Tibial nerve (tissue), 4 donors: ENCODE data around the gene ST3GAL4.

ENCODE experiments used
- CTCF ChIP-seq, 5 experiments: fragments of 200-600 bp in 3 of 5; fragments of 450-650 bp in 2 of 5; sonication (generic) in 3 of 5; IDR thresholded peaks; one replicate each; pipeline ENCODE4 v1.5.1; 2016 to 2019; ENCODE audit warnings: antibody characterized with exemption in 5 of 5, mild to moderate bottlenecking in 3 of 5, moderate library complexity in 2 of 5
- EP300 ChIP-seq, 2 donors: sonication (generic); formaldehyde crosslinking; IDR thresholded peaks; one replicate each; pipeline ENCODE4 v1.6.1; 2017; ENCODE audit warnings: antibody characterized with exemption in 2 of 2, mild to moderate bottlenecking in 1 of 2
- POLR2A ChIP-seq, 2 donors: fragments of 450-650 bp; IDR thresholded peaks; one replicate each; pipeline ENCODE4 v1.6.1; 2017; ENCODE audit warnings: antibody characterized with exemption in 2 of 2, mild to moderate bottlenecking in 2 of 2, moderate library complexity in 2 of 2

GRCh38 chr11:126393143-126393542 lies 37.7 kb downstream of the ST3GAL4 start:
- TF ChIP-seq CTCF (IDR thresholded peaks at IDR 0.05) (no peak), EP300 (IDR thresholded peaks at IDR 0.05) (no peak), POLR2A (IDR thresholded peaks at IDR 0.05) (no peak)
